Vagina (tissue), 2 donors: ENCODE results near the gene TEX22.

Experiments used
- POLR2A ChIP-seq, 2 donors: fragments of 450-650 bp; IDR thresholded peaks; one replicate each; pipeline ENCODE4 v1.6.1; 2017; ENCODE audit warnings: antibody characterized with exemption in 2 of 2, mild to moderate bottlenecking in 2 of 2, moderate library complexity in 2 of 2
- POLR2AphosphoS5 ChIP-seq, 2 donors: sonication (generic); formaldehyde crosslinking; IDR thresholded peaks; one replicate each; pipeline ENCODE4 v1.9.0; 2017; ENCODE audit warnings: antibody characterized with exemption in 2 of 2, mild to moderate bottlenecking in 2 of 2, low read depth in 1 of 2; ENCODE audit not compliant: insufficient read depth in 1 of 2
- TF ChIP-seq, protein P1 (sequence below), 3 experiments: fragments of 450-650 bp in 2 of 3; fragments of 200-600 bp in 1 of 3; sonication (generic) in 1 of 3; IDR thresholded peaks; one replicate each; pipeline ENCODE4 v1.5.1; 2017 to 2019; ENCODE audit warnings: antibody characterized with exemption in 3 of 3, mild to moderate bottlenecking in 2 of 3, moderate library complexity in 2 of 3

DNA sequence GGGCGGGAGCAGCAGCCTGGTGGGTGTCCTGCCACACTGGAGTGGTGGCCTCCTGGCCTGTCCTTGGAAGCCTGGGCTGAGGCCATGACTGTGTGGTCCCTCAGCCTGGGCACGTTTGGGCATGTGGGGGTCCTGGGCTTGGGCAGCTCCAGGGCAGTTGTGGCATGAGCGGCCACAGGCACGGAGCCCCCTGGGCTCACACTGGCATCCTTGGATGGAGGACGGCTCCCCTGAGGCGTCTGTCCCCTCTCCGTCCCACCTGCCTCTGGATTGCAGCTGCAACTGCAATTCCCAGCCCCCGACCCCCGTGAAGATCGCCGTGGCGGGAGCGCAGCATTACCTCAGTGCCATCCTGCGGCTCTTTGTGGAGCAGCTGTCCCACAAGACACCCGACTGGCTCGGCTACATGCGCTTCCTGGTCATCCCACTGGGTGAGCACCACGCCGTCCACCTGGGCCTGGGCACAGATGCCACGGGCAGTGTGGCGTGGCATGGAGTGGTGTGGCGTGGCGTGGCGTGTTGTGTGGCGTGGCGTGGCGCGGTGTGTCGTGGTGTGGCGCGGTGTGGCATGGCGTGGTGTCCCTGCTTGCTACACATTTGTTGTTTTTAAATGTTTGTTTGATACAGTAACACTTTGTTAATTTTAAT, 15.1 kb upstream of the TEX22 start:
- TF ChIP-seq, protein P1, sequence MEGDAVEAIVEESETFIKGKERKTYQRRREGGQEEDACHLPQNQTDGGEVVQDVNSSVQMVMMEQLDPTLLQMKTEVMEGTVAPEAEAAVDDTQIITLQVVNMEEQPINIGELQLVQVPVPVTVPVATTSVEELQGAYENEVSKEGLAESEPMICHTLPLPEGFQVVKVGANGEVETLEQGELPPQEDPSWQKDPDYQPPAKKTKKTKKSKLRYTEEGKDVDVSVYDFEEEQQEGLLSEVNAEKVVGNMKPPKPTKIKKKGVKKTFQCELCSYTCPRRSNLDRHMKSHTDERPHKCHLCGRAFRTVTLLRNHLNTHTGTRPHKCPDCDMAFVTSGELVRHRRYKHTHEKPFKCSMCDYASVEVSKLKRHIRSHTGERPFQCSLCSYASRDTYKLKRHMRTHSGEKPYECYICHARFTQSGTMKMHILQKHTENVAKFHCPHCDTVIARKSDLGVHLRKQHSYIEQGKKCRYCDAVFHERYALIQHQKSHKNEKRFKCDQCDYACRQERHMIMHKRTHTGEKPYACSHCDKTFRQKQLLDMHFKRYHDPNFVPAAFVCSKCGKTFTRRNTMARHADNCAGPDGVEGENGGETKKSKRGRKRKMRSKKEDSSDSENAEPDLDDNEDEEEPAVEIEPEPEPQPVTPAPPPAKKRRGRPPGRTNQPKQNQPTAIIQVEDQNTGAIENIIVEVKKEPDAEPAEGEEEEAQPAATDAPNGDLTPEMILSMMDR (IDR thresholded peaks at IDR 0.05), result no peak
- no peak for TF ChIP-seq POLR2A (IDR thresholded peaks at IDR 0.05)
- TF ChIP-seq POLR2AphosphoS5 (IDR thresholded peaks at IDR 0.05; ENCODE audit: insufficient read depth in 1 of 2, low read depth in 1 of 2), result no peak
